H1 (cell line): ENCODE measurements around the gene CELF5. TPM values are rescaled to one million over a fixed set of nuclear protein-coding genes. Genes with fewer than 3 reads are reported as not detected.

Experiments
- CTCF ChIA-PET: fragments of 300-600 bp; sonication (Branson Sonifier 250); formaldehyde crosslinking; loops from one replicate; lab custom pipeline; 2021; ENCODE audit not compliant: partially characterized antibody; lab: Charles Lee
- POLR2A ChIA-PET: fragments of 300-600 bp; sonication (Branson Sonifier 250); formaldehyde crosslinking; loops from one replicate; lab custom pipeline; 2021; ENCODE audit warnings: inconsistent platforms; ENCODE audit not compliant: partially characterized antibody; lab: Charles Lee
- DNase-seq, 2 experiments: peaks; one replicate each; pipeline versions ENCODE4 v3.0.0 to v3.0.0-alpha.2; 2010 to 2022; ENCODE audit warnings: low spot score in 2 of 2, low read depth in 1 of 2, mixed read lengths in 1 of 2
- FAIRE-seq: peaks from 2 replicates; lab custom pipeline; 2011; peaks lifted over from hg19 to GRCh38; lab: Jason Lieb, UNC
- H2AFZ ChIP-seq: 2 replicates; pipeline ENCODE4 v1.8.1; 2012; ENCODE audit warnings: low read length, inconsistent platforms
- H2AK5ac ChIP-seq: 2 replicates; pipeline ENCODE4 v1.6.1; 2013; ENCODE audit warnings: low read depth, low read length
- H2BK120ac ChIP-seq: replicated peaks from 2 replicates; pipeline ENCODE3; 2013; ENCODE audit warnings: low read depth, low read length, inconsistent platforms
- H2BK12ac ChIP-seq: 2 replicates; pipeline ENCODE4 v1.6.1; 2013; ENCODE audit warnings: low read depth, low read length
- H2BK15ac ChIP-seq: 2 replicates; pipeline ENCODE4 v1.6.1; 2013; ENCODE audit warnings: low read length
- H2BK20ac ChIP-seq: 2 replicates; pipeline ENCODE4 v1.6.1; 2013; ENCODE audit warnings: low read length
- H2BK5ac ChIP-seq: 2 replicates; pipeline ENCODE4 v1.6.1; 2013; ENCODE audit warnings: low read depth, low read length
- H3K14ac ChIP-seq: 2 replicates; pipeline ENCODE4 v1.6.1; 2013; ENCODE audit warnings: inconsistent platforms; ENCODE audit not compliant: insufficient read length
- H3K18ac ChIP-seq: 2 replicates; pipeline ENCODE4 v1.6.1; 2013; ENCODE audit warnings: low read length; ENCODE audit errors: extremely low read depth
- H3K23ac ChIP-seq: 2 replicates; pipeline ENCODE4 v1.6.1; 2013; ENCODE audit warnings: inconsistent platforms; ENCODE audit not compliant: insufficient read length
- H3K23me2 ChIP-seq: 2 replicates; pipeline ENCODE4 v1.6.1; 2013; ENCODE audit warnings: low read depth, low read length
- H3K27ac ChIP-seq: 2 replicates; pipeline ENCODE4 v1.6.1; 2011; ENCODE audit warnings: low read depth, low read length, inconsistent platforms
- H3K27me3 ChIP-seq, 4 experiments: replicated peaks in 1 of 4; 1 replicate in 1 of 4; 2 replicates in 3 of 4; pipeline versions ENCODE4 v1.6.1 to v1.8.1; 2011 to 2013; ENCODE audit warnings: low read length in 3 of 4, mild to moderate bottlenecking in 3 of 4, inconsistent platforms in 2 of 4, mixed read lengths in 2 of 4, moderate library complexity in 1 of 4; ENCODE audit not compliant: control insufficient read depth in 3 of 4, insufficient read depth in 3 of 4; ENCODE audit errors: extremely low read depth in 1 of 4
- H3K36me3 ChIP-seq, 4 experiments: 2 replicates each; pipeline versions ENCODE4 v1.6.1 to v1.8.1; 2011 to 2013; ENCODE audit warnings: mild to moderate bottlenecking in 4 of 4, low read length in 3 of 4, moderate library complexity in 2 of 4, control low read depth in 1 of 4, inconsistent platforms in 1 of 4; ENCODE audit not compliant: insufficient read depth in 4 of 4, control insufficient read depth in 2 of 4
- H3K4ac ChIP-seq: replicated peaks from 2 replicates; pipeline ENCODE3; 2013; ENCODE audit warnings: low read length, low read depth, mixed read lengths, inconsistent platforms; ENCODE audit not compliant: insufficient read length
- H3K4me1 ChIP-seq, 4 experiments: replicated peaks in 1 of 4; 1 replicate in 1 of 4; 2 replicates in 3 of 4; pipeline versions ENCODE4 v1.6.1 to v1.8.1; 2011 to 2013; ENCODE audit warnings: low read length in 3 of 4, inconsistent platforms in 2 of 4, mixed read lengths in 1 of 4; ENCODE audit not compliant: insufficient read depth in 4 of 4, control insufficient read depth in 3 of 4
- H3K4me2 ChIP-seq, 2 experiments: 2 replicates each; pipeline versions ENCODE4 v1.6.1 to v1.8.1; 2011 to 2013; ENCODE audit warnings: low read depth in 2 of 2, low read length in 2 of 2, control low read depth in 1 of 2, inconsistent platforms in 1 of 2, mild to moderate bottlenecking in 1 of 2; ENCODE audit not compliant: insufficient read depth in 1 of 2
- H3K4me3 ChIP-seq, 4 experiments: fragments of 200-600, 300-600 bp in 1 of 4; sonication (generic), shearing (Covaris generic), sonication (Bioruptor Twin) in 1 of 4; 2 replicates each; pipeline versions ENCODE4 v1.5.1 to v1.8.1; 2011 to 2016; ENCODE audit warnings: low read length in 4 of 4, low read depth in 3 of 4, control low read depth in 2 of 4, inconsistent platforms in 2 of 4, mild to moderate bottlenecking in 2 of 4, mixed read lengths in 1 of 4, moderate library complexity in 1 of 4; ENCODE audit not compliant: insufficient read depth in 2 of 4; ENCODE audit errors: extremely low read depth in 1 of 4
- H3K56ac ChIP-seq: replicated peaks from 2 replicates; pipeline ENCODE3; 2013; ENCODE audit warnings: low read depth, mild to moderate bottlenecking, mixed read lengths, low read length, inconsistent platforms; ENCODE audit not compliant: insufficient read length
- H3K79me1 ChIP-seq: 2 replicates; pipeline ENCODE4 v1.6.1; 2013; ENCODE audit warnings: low read depth, low read length, control low read depth
- H3K79me2 ChIP-seq, 2 experiments: 2 replicates each; pipeline versions ENCODE4 v1.6.1 to v1.8.1; 2012 to 2013; ENCODE audit warnings: low read length in 2 of 2, mild to moderate bottlenecking in 2 of 2, inconsistent platforms in 1 of 2; ENCODE audit not compliant: insufficient read depth in 2 of 2, control insufficient read depth in 1 of 2
- H3K9ac ChIP-seq, 4 experiments: replicated peaks in 1 of 4; 1 replicate in 1 of 4; 2 replicates in 3 of 4; pipeline versions ENCODE4 v1.6.1 to v1.8.1; 2011 to 2013; ENCODE audit warnings: low read depth in 3 of 4, low read length in 3 of 4, control low read depth in 2 of 4, mild to moderate bottlenecking in 2 of 4, moderate library complexity in 2 of 4, inconsistent platforms in 1 of 4; ENCODE audit errors: extremely low read depth in 1 of 4
- H3K9me3 ChIP-seq, 2 experiments: 2 replicates each; pipeline versions ENCODE4 v1.6.1 to v1.8.1; 2012 to 2013; ENCODE audit warnings: mild to moderate bottlenecking in 2 of 2, moderate library complexity in 2 of 2, control low read depth in 1 of 2, inconsistent platforms in 1 of 2, low read depth in 1 of 2, low read length in 1 of 2, mixed read lengths in 1 of 2; ENCODE audit not compliant: insufficient read depth in 2 of 2
- H4K20me1 ChIP-seq, 2 experiments: replicated peaks in 1 of 2; 2 replicates each; pipeline versions ENCODE3 to v1.8.1; 2011 to 2013; ENCODE audit warnings: inconsistent platforms in 2 of 2, low read length in 2 of 2, mild to moderate bottlenecking in 1 of 2; ENCODE audit not compliant: insufficient read depth in 2 of 2, control insufficient read depth in 1 of 2
- H4K5ac ChIP-seq: 2 replicates; pipeline ENCODE4 v1.6.1; 2013; ENCODE audit warnings: low read length, low read depth, mixed read lengths, inconsistent platforms; ENCODE audit not compliant: insufficient read length
- H4K8ac ChIP-seq: 2 replicates; pipeline ENCODE4 v1.8.0; 2013; ENCODE audit warnings: mild to moderate bottlenecking, moderate library complexity, low read length, inconsistent platforms; ENCODE audit not compliant: insufficient read depth; ENCODE audit errors: extremely low read depth
- H4K91ac ChIP-seq: replicated peaks from 2 replicates; pipeline ENCODE3; 2013; ENCODE audit warnings: low read length, mixed read lengths, inconsistent platforms; ENCODE audit not compliant: insufficient read length
- BRCA1 ChIP-seq: IDR thresholded peaks from 2 replicates; pipeline ENCODE4 v1.6.1; 2012; ENCODE audit warnings: low read depth, low read length, improper control_type of control experiment
- CHD2 ChIP-seq: IDR thresholded peaks from 2 replicates; pipeline ENCODE4 v1.6.1; 2012; ENCODE audit warnings: low read length, improper control_type of control experiment
- EZH2 ChIP-seq: fragments of 200-600 bp; sonication (generic); IDR thresholded peaks from 2 replicates; pipeline ENCODE4 v1.7.1; 2012; ENCODE audit warnings: low read depth, mild to moderate bottlenecking, moderate library complexity, low read length, inconsistent platforms; ENCODE audit not compliant: severe bottlenecking
- GTF2F1 ChIP-seq: IDR thresholded peaks from 2 replicates; pipeline ENCODE4 v1.6.1; 2012; ENCODE audit warnings: low read depth, low read length, improper control_type of control experiment, borderline replicate concordance
- KDM4A ChIP-seq: IDR thresholded peaks from one replicate; pipeline ENCODE4 v1.7.1; 2012; ENCODE audit warnings: low read depth, mild to moderate bottlenecking, moderate library complexity, low read length, inconsistent platforms; ENCODE audit not compliant: severe bottlenecking
- SUZ12 ChIP-seq: fragments of 200-600 bp; sonication (generic); IDR thresholded peaks from 2 replicates; pipeline ENCODE4 v1.6.1; 2012; ENCODE audit warnings: mild to moderate bottlenecking, inconsistent platforms, low read length, moderate library complexity, mixed read lengths
- WGBS, 2 experiments: shearing (Covaris generic) in 1 of 2; methylation state at CpG; one replicate each; pipeline versions ENCODE4 v1.1.6 to v1.1.7; 2013 to 2015; ENCODE audit warnings: low lambda C conversion rate in 2 of 2, mixed read lengths in 2 of 2, inconsistent platforms in 1 of 2, low coverage in 1 of 2, missing lambda C conversion rate in 1 of 2; ENCODE audit not compliant: insufficient replicate concordance in 2 of 2, insufficient coverage in 1 of 2, insufficient read length in 1 of 2; ENCODE audit errors: extremely low coverage in 1 of 2, missing lambda C conversion rate in 1 of 2; 5-methylcytosine and 5-hydroxymethylcytosine counted together
- polyA plus RNA-seq, 7 experiments: library from polyadenylated mRNA; depleted of rRNA in 3 of 7; stranded (reverse) in 5 of 7; unstranded in 2 of 7; fragments of >200 nt in 5 of 7; fragments of 200-250 nt in 2 of 7; gene quantifications; 1 replicate in 5 of 7; 2 replicates in 1 of 7; 4 replicates in 1 of 7; pipeline versions ENCODE4 v1.2.1 to v1.2.3, GENCODE V29; 2011 to 2013; ENCODE audit warnings: missing spikeins in 2 of 7, mixed read lengths in 2 of 7
- total RNA-seq: library from RNA; stranded (reverse); fragmentation: NEBNext Ultra II Directional; extraction: Animal tissue kit (Norgen Biotek cat#: 25700); gene quantifications from 2 replicates; pipeline ENCODE4 v1.2.1, GENCODE V29; 2021

Gene CELF5
- total and polyA plus RNA-seq, 2 of the 8 experiments (the other 6 are each of a cell fraction or from before 2014, with no cell fraction given) = 9.8 to 15.0 TPM

- FAIRE-seq = no peak
- Histone ChIP-seq H3K36me3 (no peaks in the 10 kb centered on the region), H4K5ac (no peak overlapping the region), H3K23me2 (peaks cover 2% of the 10 kb centered on the region; the same call in 1 of the 2 replicates), H3K14ac (no peak overlapping the region), H4K8ac (no peak overlapping the region), H2BK5ac (no peak overlapping the region), H2BK120ac (no peak overlapping the region), H3K27me3 (no peaks in the 10 kb centered on the region), H4K20me1 (no peaks in the 10 kb centered on the region), H3K18ac (no peak overlapping the region), H2AK5ac (no peak overlapping the region), H3K4me2 (no peak overlapping the region), H2BK12ac (no peak overlapping the region), H3K79me2 (no peaks in the 10 kb centered on the region), H3K9me3 (no peaks in the 10 kb centered on the region), H3K79me1 (no peaks in the 10 kb centered on the region), H4K91ac (no peak overlapping the region), H2BK15ac (no peak overlapping the region), H3K4ac (no peak overlapping the region), H2AFZ (no peak overlapping the region), H2BK20ac (no peak overlapping the region), H3K4me1 (no peaks in the 10 kb centered on the region), H3K4me3 (no peak overlapping the region), H3K27ac (no peak overlapping the region), H3K56ac (no peak overlapping the region), H3K9ac (no peak overlapping the region), H3K23ac (no peak overlapping the region)
- CTCF ChIA-PET = interaction anchor here (0.5 to 6.3 kb wide), 14 partner anchors 10 to 208 kb away, joined by 3 to 45 read pairs (median 3); no protein-coding TSS in a partner anchor
- WGBS, 2 experiments = 83% methylated on average over 9 of the region's 9 CpGs; no CpG with 5 or more reads in 1 of the 2 experiments
- POLR2A ChIA-PET = interaction anchor here (0.6 to 1.1 kb wide), 2 partner anchors 23 to 1302 kb away, joined by 3 read pairs; no protein-coding TSS in a partner anchor
- no peak for DNase-seq
- TF ChIP-seq GTF2F1 (no peak), CHD2 (no peak), SUZ12 (no peak), BRCA1 (no peak), EZH2 (no peak), KDM4A (no peak)
Measured at GRCh38 chr19:3330047-3330446, 105.6 kb downstream of the CELF5 start.
